Activated T-helper 2 cell treated with anti-CD3 and anti-CD28 coated beads, Interferon-gamma antibody, Interleukin-2, Interleukin-4, amounts not matched to agents 10 μg/mL and 5 μg/mL and 100 μg/mL, durations not matched to agents 14 hours and 24 hours and 36 hours (primary cell): ENCODE results near the gene NDUFV2. TPM values are rescaled to one million over a fixed set of nuclear protein-coding genes. Genes with fewer than 3 reads are reported as not detected.
A peak's percentile ranks its signal among the peaks of the same experiment; 100 is the strongest.

Source experiments
- DNase-seq: peaks from one replicate; pipeline ENCODE4 v3.0.0; 2021; ENCODE audit warnings: low spot score
- H3K27ac Mint-ChIP-seq: one replicate; pipeline ENCODE4 v1.8.0; 2021; ENCODE audit warnings: mixed read lengths
- H3K27me3 Mint-ChIP-seq: one replicate; pipeline ENCODE4 v1.8.0; 2021; ENCODE audit warnings: low read depth, mixed read lengths
- H3K36me3 Mint-ChIP-seq: one replicate; pipeline ENCODE4 v1.8.0; 2021; ENCODE audit warnings: low read depth, mixed read lengths
- H3K4me1 Mint-ChIP-seq: one replicate; pipeline ENCODE4 v1.8.0; 2021; ENCODE audit warnings: low read depth, mixed read lengths
- H3K4me3 Mint-ChIP-seq: one replicate; pipeline ENCODE4 v1.8.0; 2021; ENCODE audit warnings: low read depth, mild to moderate bottlenecking, moderate library complexity, mixed read lengths
- H3K9me3 Mint-ChIP-seq: one replicate; pipeline ENCODE4 v1.8.0; 2021; ENCODE audit warnings: mixed read lengths
- intact Hi-C: fragments of 100-400 bp; cut with micrococcal nuclease; formaldehyde crosslinking; loops from one replicate; pipeline ENCODE4 v1.15.1; 2023
- total RNA-seq: library from RNA; stranded (reverse); gene quantifications from 2 replicates; pipeline ENCODE4 v1.2.3, GENCODE V29; 2022

The NDUFV2 gene
- total RNA-seq: 329 and 341 TPM in 2 replicates

GRCh38 chr18:9102508-9103375 lies at the start of gene NDUFV2:
TSS of gene NDUFV2 (plus strand) at chr18:9102699. CDS start at chr18:9102744, 45 bp downstream.
- H3K36me3 Mint-ChIP-seq: peaks cover 51% of the 10 kb centered on the region

GRCh38 chr18:9053814-9054213 lies 48.7 kb upstream of the NDUFV2 start:
- intact Hi-C loops: loop anchor here (2.0 kb wide), 1 partner anchor 37 kb away; no protein-coding TSS in a partner anchor
- peaks cover 6% of the 10 kb centered on the region for H3K36me3 Mint-ChIP-seq
- no peaks in the 10 kb centered on the region for H3K27me3 Mint-ChIP-seq
- peaks cover 30% of the 10 kb centered on the region for H3K9me3 Mint-ChIP-seq
- H3K27ac Mint-ChIP-seq: no peak overlapping the region
- peaks cover 12% of the 10 kb centered on the region for H3K4me1 Mint-ChIP-seq
- H3K4me3 Mint-ChIP-seq: no peak overlapping the region
- DNase-seq: no peak

More at GRCh38 chr18:9102508-9103375, at the start of gene NDUFV2:
- Mint-ChIP-seq H3K4me1 (peaks cover 57% of the 10 kb centered on the region), H3K9me3 (no peaks in the 10 kb centered on the region), H3K27me3 (no peaks in the 10 kb centered on the region), H3K4me3 (peak within 1 kb of the TSS; percentile 92), H3K27ac (peak within 1 kb of the TSS; percentile 97)
- intact Hi-C loops: loop anchor here (1.0 kb wide), 3 partner anchors 11 to 34 kb away; partner anchors contain the start of gene ANKRD12
- peak; percentile 97 for DNase-seq

- Mint-ChIP-seq H3K4me3 (no peak overlapping the region), H3K9me3 (peaks cover 23% of the 10 kb centered on the region), H3K27ac (no peak overlapping the region), H3K27me3 (no peaks in the 10 kb centered on the region), H3K36me3 (peaks cover 6% of the 10 kb centered on the region), H3K4me1 (peaks cover 7% of the 10 kb centered on the region)
- no peak for DNase-seq
- intact Hi-C loops: loop anchor here (2.0 kb wide), 1 partner anchor 38 kb away; no protein-coding TSS in a partner anchor
Measured at GRCh38 chr18:9055185-9055584, 47.3 kb upstream of the NDUFV2 start.

GRCh38 chr18:9055626-9056025 lies 46.9 kb upstream of the NDUFV2 start:
- intact Hi-C loops: loop anchor here (2.0 kb wide), 1 partner anchor 39 kb away; no protein-coding TSS in a partner anchor
- no peak for DNase-seq

GRCh38 chr18:9057646-9058045 lies 44.9 kb upstream of the NDUFV2 start:
- DNase-seq: no peak
- Mint-ChIP-seq H3K4me3 (no peak overlapping the region), H3K27me3 (no peaks in the 10 kb centered on the region), H3K9me3 (peaks cover 6% of the 10 kb centered on the region), H3K36me3 (no peaks in the 10 kb centered on the region), H3K27ac (no peak overlapping the region), H3K4me1 (peaks cover 13% of the 10 kb centered on the region)
- intact Hi-C loops: no loop called here

More at GRCh38 chr18:9055626-9056025, 46.9 kb upstream of the NDUFV2 start:
- H3K4me1 Mint-ChIP-seq: peaks cover 7% of the 10 kb centered on the region
- H3K9me3 Mint-ChIP-seq: peaks cover 20% of the 10 kb centered on the region
- no peak overlapping the region for H3K4me3 Mint-ChIP-seq
- peaks cover 6% of the 10 kb centered on the region for H3K36me3 Mint-ChIP-seq
- H3K27me3 Mint-ChIP-seq: no peaks in the 10 kb centered on the region
- no peak overlapping the region for H3K27ac Mint-ChIP-seq

- Mint-ChIP-seq H3K27me3 (no peaks in the 10 kb centered on the region), H3K4me1 (peaks cover 14% of the 10 kb centered on the region), H3K9me3 (no peaks in the 10 kb centered on the region), H3K4me3 (no peak overlapping the region), H3K36me3 (peaks cover under 1% of the 10 kb centered on the region), H3K27ac (no peak overlapping the region)
- intact Hi-C loops: no loop called here
- DNase-seq: no peak
Measured at GRCh38 chr18:9058406-9058805, 44.1 kb upstream of the NDUFV2 start.

GRCh38 chr18:9062418-9062751 lies 40.1 kb upstream of the NDUFV2 start:
- no peak overlapping the region for H3K27ac Mint-ChIP-seq
- H3K36me3 Mint-ChIP-seq: peaks cover 5% of the 10 kb centered on the region
- peaks cover 18% of the 10 kb centered on the region for H3K4me1 Mint-ChIP-seq
- no peaks in the 10 kb centered on the region for H3K9me3 Mint-ChIP-seq
- no peak overlapping the region for H3K4me3 Mint-ChIP-seq
- DNase-seq: no peak
- H3K27me3 Mint-ChIP-seq: no peaks in the 10 kb centered on the region
- intact Hi-C loops: no loop called here

GRCh38 chr18:9065864-9066263 lies 36.6 kb upstream of the NDUFV2 start:
- peaks cover 9% of the 10 kb centered on the region for H3K36me3 Mint-ChIP-seq
- no peak overlapping the region for H3K27ac Mint-ChIP-seq
- H3K27me3 Mint-ChIP-seq: no peaks in the 10 kb centered on the region
- H3K4me3 Mint-ChIP-seq: no peak overlapping the region
- no peaks in the 10 kb centered on the region for H3K9me3 Mint-ChIP-seq
- H3K4me1 Mint-ChIP-seq: peaks cover 26% of the 10 kb centered on the region
- intact Hi-C loops: no loop called here
- DNase-seq: no peak

- Mint-ChIP-seq H3K4me3 (no peak overlapping the region), H3K27ac (no peak overlapping the region), H3K4me1 (peaks cover 26% of the 10 kb centered on the region), H3K36me3 (peaks cover 9% of the 10 kb centered on the region), H3K9me3 (no peaks in the 10 kb centered on the region), H3K27me3 (no peaks in the 10 kb centered on the region)
- intact Hi-C loops: no loop called here
- DNase-seq: no peak
Measured at GRCh38 chr18:9066358-9066757, 36.1 kb upstream of the NDUFV2 start.

GRCh38 chr18:9066817-9067306 lies 35.6 kb upstream of the NDUFV2 start:
- Mint-ChIP-seq H3K4me3 (no peak overlapping the region), H3K9me3 (no peaks in the 10 kb centered on the region), H3K27ac (peak overlapping the region; percentile 20), H3K27me3 (no peaks in the 10 kb centered on the region), H3K36me3 (peaks cover 9% of the 10 kb centered on the region), H3K4me1 (peaks cover 26% of the 10 kb centered on the region)
- no peak for DNase-seq
- intact Hi-C loops: no loop called here

- Mint-ChIP-seq H3K36me3 (peaks cover 9% of the 10 kb centered on the region), H3K27me3 (no peaks in the 10 kb centered on the region), H3K9me3 (no peaks in the 10 kb centered on the region), H3K4me3 (no peak overlapping the region), H3K4me1 (peaks cover 20% of the 10 kb centered on the region), H3K27ac (no peak overlapping the region)
- DNase-seq: no peak
- intact Hi-C loops: no loop called here
Measured at GRCh38 chr18:9067823-9068222, 34.7 kb upstream of the NDUFV2 start.

- no peak for DNase-seq
- no peak overlapping the region for H3K27ac Mint-ChIP-seq
- peaks cover 22% of the 10 kb centered on the region for H3K4me1 Mint-ChIP-seq
- H3K4me3 Mint-ChIP-seq: no peak overlapping the region
- no peaks in the 10 kb centered on the region for H3K9me3 Mint-ChIP-seq
- intact Hi-C loops: no loop called here
- H3K36me3 Mint-ChIP-seq: peaks cover 9% of the 10 kb centered on the region
- H3K27me3 Mint-ChIP-seq: no peaks in the 10 kb centered on the region
Measured at GRCh38 chr18:9068346-9068745, 34.2 kb upstream of the NDUFV2 start.

GRCh38 chr18:9069601-9070000 lies 32.9 kb upstream of the NDUFV2 start:
- Mint-ChIP-seq H3K4me1 (peaks cover 26% of the 10 kb centered on the region), H3K27ac (peak overlapping the region; percentile 53)
- intact Hi-C loops: no loop called here

More at GRCh38 chr18:9069601-9070000, 32.9 kb upstream of the NDUFV2 start:
- no peak overlapping the region for H3K4me3 Mint-ChIP-seq
- H3K36me3 Mint-ChIP-seq: peaks cover 13% of the 10 kb centered on the region
- H3K27me3 Mint-ChIP-seq: no peaks in the 10 kb centered on the region
- H3K9me3 Mint-ChIP-seq: no peaks in the 10 kb centered on the region
- no peak for DNase-seq
